Left lung (tissue), 10 donors: ENCODE measurements around the gene PTPN2. TPM values are rescaled to one million over a fixed set of nuclear protein-coding genes. Genes with fewer than 3 reads are reported as not detected.

Experiments
- ATAC-seq: fragments of 200-7000 bp; cut with Tn5 transposase; one replicate; pipeline ENCODE4 v1.9.1; 2020; ENCODE audit warnings: moderate library complexity
- DNase-seq, 4 donors: peaks; one replicate each; pipeline ENCODE4 v3.0.0-alpha.2; 2013 to 2020
- H3K27ac ChIP-seq, 2 donors: fragments of 200-600 bp; sonication (generic) in 1 of 2; one replicate each; pipeline versions ENCODE4 v1.5.0 to v1.8.0; 2020 to 2021
- H3K27me3 ChIP-seq, 2 donors: fragments of 200-600 bp; sonication (generic) in 1 of 2; one replicate each; pipeline versions ENCODE4 v1.5.0 to v1.8.0; 2020 to 2021
- H3K36me3 ChIP-seq, 2 donors: fragments of 200-600 bp; sonication (generic) in 1 of 2; one replicate each; pipeline versions ENCODE4 v1.5.0 to v1.8.0; 2020 to 2021
- H3K4me1 ChIP-seq, 2 donors: fragments of 200-600 bp; one replicate each; pipeline ENCODE4 v1.8.0; 2021
- H3K4me3 ChIP-seq, 2 donors: fragments of 200-600 bp; sonication (generic) in 1 of 2; one replicate each; pipeline versions ENCODE4 v1.5.0 to v1.8.0; 2020 to 2021; ENCODE audit warnings: mild to moderate bottlenecking in 1 of 2
- H3K9me3 ChIP-seq, 2 donors: fragments of 200-600 bp; sonication (generic) in 1 of 2; one replicate each; pipeline versions ENCODE4 v1.5.0 to v1.8.0; 2020 to 2021
- CTCF ChIP-seq, 2 donors: fragments of 200-600 bp; sonication (generic) in 1 of 2; IDR thresholded peaks; one replicate each; pipeline versions ENCODE4 v1.5.0 to v1.8.0; 2021; ENCODE audit warnings: antibody characterized with exemption in 2 of 2
- intact Hi-C, 2 donors: fragments of 100-400 bp; cut with DNase I; formaldehyde crosslinking; loops; one replicate each; pipeline versions ENCODE4 v1.11.2 to v1.14.2; 2022
- polyA plus RNA-seq, 6 donors: library from polyadenylated mRNA; unstranded; fragments of 120-200 nt; gene quantifications; one replicate each; pipeline ENCODE4 v1.2.1, GENCODE V29; 2013; ENCODE audit not compliant: insufficient read length in 6 of 6
- total RNA-seq, 2 donors: library from RNA; stranded (reverse); fragmentation: NEBNext Ultra II Directional; extraction: Animal tissue kit (Norgen Biotek cat#: 25700); gene quantifications; one replicate each; pipeline ENCODE4 v1.2.1, GENCODE V29; 2021
- donor health status: DM: no; HTN: yes; CAD: no.
- donor health status: DM: no; HTN: no; CAD: no.

The PTPN2 gene
- total and polyA plus RNA-seq, 8 donors: 35.6 to 75.8 (median 66.7) TPM

GRCh38 chr18:12750715-12751502 lies 133.1 kb downstream of the PTPN2 start:
- Histone ChIP-seq H3K4me1 (no peaks in the 10 kb centered on the region), H3K9me3 (no peaks in the 10 kb centered on the region), H3K27ac (no peak overlapping the region), H3K4me3 (no peak overlapping the region), H3K36me3 (no peaks in the 10 kb centered on the region), H3K27me3 (no peaks in the 10 kb centered on the region)
- no peak for TF ChIP-seq CTCF (IDR thresholded peaks at IDR 0.05)
- DNase-seq (no peak), ATAC-seq (no peak)
- intact Hi-C loops: no loop called here

- Histone ChIP-seq H3K4me1 (no peaks in the 10 kb centered on the region), H3K27me3 (no peaks in the 10 kb centered on the region), H3K9me3 (no peaks in the 10 kb centered on the region), H3K27ac (no peak overlapping the region), H3K36me3 (no peaks in the 10 kb centered on the region), H3K4me3 (no peak overlapping the region)
- TF ChIP-seq CTCF (IDR thresholded peaks at IDR 0.05): no peak
- intact Hi-C loops: no loop called here
- DNase-seq (no peak), ATAC-seq (no peak)
Observed at GRCh38 chr18:12750076-12750714, 133.8 kb downstream of the PTPN2 start.

GRCh38 chr18:12749121-12749520 lies 134.9 kb downstream of the PTPN2 start:
- no peaks in the 10 kb centered on the region for H3K27me3 ChIP-seq
- no peaks in the 10 kb centered on the region for H3K4me1 ChIP-seq
- H3K27ac ChIP-seq: no peak overlapping the region
- H3K9me3 ChIP-seq: no peaks in the 10 kb centered on the region
- H3K36me3 ChIP-seq: no peaks in the 10 kb centered on the region
- no peak for TF ChIP-seq CTCF (IDR thresholded peaks at IDR 0.05)
- DNase-seq: no peak
- intact Hi-C loops: loop anchor here in 1 of 2 donors (5.0 to 10.0 kb wide), 2 partner anchors 146 to 183 kb away; no protein-coding TSS in a partner anchor
- H3K4me3 ChIP-seq: no peak overlapping the region
- ATAC-seq: no peak

GRCh38 chr18:12748671-12749070 lies 135.4 kb downstream of the PTPN2 start:
- H3K27me3 ChIP-seq: no peaks in the 10 kb centered on the region
- DNase-seq (no peak), ATAC-seq (no peak)
- H3K9me3 ChIP-seq: no peaks in the 10 kb centered on the region
- H3K27ac ChIP-seq: no peak overlapping the region
- H3K4me3 ChIP-seq: no peak overlapping the region
- no peak for TF ChIP-seq CTCF (IDR thresholded peaks at IDR 0.05)
- no peaks in the 10 kb centered on the region for H3K4me1 ChIP-seq
- no peaks in the 10 kb centered on the region for H3K36me3 ChIP-seq
- intact Hi-C loops: loop anchor here in 1 of 2 donors (5.0 to 10.0 kb wide), 2 partner anchors 146 to 184 kb away; no protein-coding TSS in a partner anchor
